Lung (tissue), 12 donors: ENCODE measurements around the gene ZC3H18. TPM values are rescaled to one million over a fixed set of nuclear protein-coding genes. Genes with fewer than 3 reads are reported as not detected.
"Not testable (repeated sequence)": the region's sequence is repeated elsewhere in the genome, so short reads cannot be mapped to it uniquely, and the experiment has no call there.

Source experiments
- ATAC-seq: fragments of 200-7000 bp; cut with Tn5 transposase; one replicate; pipeline ENCODE4 v1.9.1; 2020; ENCODE audit warnings: moderate number of reproducible peaks; ENCODE audit not compliant: insufficient read depth, low FRiP score
- DNase-seq, 3 donors: peaks; one replicate each; pipeline ENCODE4 v3.0.0-alpha.2; 2013 to 2017
- H3K27ac ChIP-seq, 2 donors: one replicate each; pipeline ENCODE4 v1.5.1; 2013; ENCODE audit warnings: mild to moderate bottlenecking in 2 of 2, moderate library complexity in 2 of 2, control low read depth in 1 of 2, inconsistent platforms in 1 of 2, low read depth in 1 of 2, low read length in 1 of 2
- H3K27me3 ChIP-seq, 3 donors: one replicate each; pipeline ENCODE4 v1.5.1; 2013; ENCODE audit warnings: low read length in 2 of 3; ENCODE audit not compliant: control insufficient read depth in 3 of 3, insufficient read depth in 3 of 3
- H3K36me3 ChIP-seq, 4 donors: one replicate each; pipeline ENCODE4 v1.5.1; 2013; ENCODE audit warnings: low read length in 4 of 4, mild to moderate bottlenecking in 1 of 4, moderate library complexity in 1 of 4; ENCODE audit not compliant: control insufficient read depth in 4 of 4, insufficient read depth in 4 of 4
- H3K4me1 ChIP-seq, 5 donors: one replicate each; pipeline ENCODE4 v1.5.1; 2013; ENCODE audit warnings: low read length in 5 of 5, mild to moderate bottlenecking in 2 of 5, moderate library complexity in 1 of 5; ENCODE audit not compliant: control insufficient read depth in 5 of 5, insufficient read depth in 5 of 5
- H3K4me3 ChIP-seq: one replicate; pipeline ENCODE4 v1.5.1; 2013; ENCODE audit warnings: mild to moderate bottlenecking, control low read depth, moderate library complexity
- H3K9ac ChIP-seq, 2 donors: one replicate each; pipeline ENCODE4 v1.5.1; 2013; ENCODE audit warnings: low read length in 2 of 2, control low read depth in 1 of 2; ENCODE audit not compliant: insufficient read depth in 1 of 2
- H3K9me3 ChIP-seq, 4 donors: one replicate each; pipeline ENCODE4 v1.5.1; 2013; ENCODE audit warnings: low read length in 3 of 4, mild to moderate bottlenecking in 1 of 4, moderate library complexity in 1 of 4; ENCODE audit not compliant: control insufficient read depth in 4 of 4, insufficient read depth in 3 of 4
- CTCF ChIP-seq: IDR thresholded peaks from 2 replicates; pipeline ENCODE4 v1.5.1; 2012; ENCODE audit warnings: mild to moderate bottlenecking; ENCODE audit errors: control extremely low read depth, extremely low read depth
- WGBS, 2 donors: extraction: QIAGEN DNeasy Blood & Tissue Kit; methylation state at CpG; one replicate each; pipeline ENCODE4 v1.1.7; 2013; 5-methylcytosine and 5-hydroxymethylcytosine counted together
- polyA plus RNA-seq, 2 donors: library from polyadenylated mRNA; stranded (reverse); fragments of 200-250 nt; gene quantifications; one replicate each; pipeline ENCODE4 v1.2.1, GENCODE V29; 2013
- total RNA-seq, 2 donors: library from RNA; depleted of rRNA in 1 of 2; stranded (reverse); fragments of >200 nt in 1 of 2; gene quantifications; one replicate each; pipeline ENCODE4 v1.2.1, GENCODE V29; 2014 to 2021
- donor health status: control.
- donor health status: control.
- donor health status: Bipolar disorder and iron deficiency.
- donor health status: healthy.
- donor health status: DM: yes; HTN: yes; CAD: no.

ZC3H18 gene
- total and polyA plus RNA-seq, 4 donors: 21.2 to 44.0 (median 28.6) TPM

GRCh38 chr16:88605186-88606147, 35.3 kb downstream of the ZC3H18 start:
- Histone ChIP-seq H3K4me3 (no peak overlapping the region), H3K9ac (no peak overlapping the region), H3K27me3 (no peaks in the 10 kb centered on the region), H3K27ac (no peak overlapping the region), H3K4me1 (peaks cover 0 to 2% (median 0%) of the 10 kb centered on the region in 5 donors), H3K9me3 (no peaks in the 10 kb centered on the region), H3K36me3 (peaks cover 2 to 51% (median 22%) of the 10 kb centered on the region in 4 donors)
- ATAC-seq: no peak
- TF ChIP-seq CTCF: no peak
- no peak for DNase-seq
- 85 to 87% methylated on average over 20 of the region's 20 CpGs for WGBS, 2 donors

GRCh38 chr16:88606148-88606757, 36.0 kb downstream of the ZC3H18 start:
- no peak overlapping the region for H3K9ac ChIP-seq
- no peaks in the 10 kb centered on the region for H3K4me1 ChIP-seq
- H3K9me3 ChIP-seq: no peaks in the 10 kb centered on the region
- TF ChIP-seq CTCF: no peak
- 87% methylated on average over 17 of the region's 17 CpGs for WGBS, 2 donors
- DNase-seq: no peak
- ATAC-seq: no peak
- peaks cover 2 to 51% (median 20%) of the 10 kb centered on the region in 4 donors for H3K36me3 ChIP-seq
- no peaks in the 10 kb centered on the region for H3K27me3 ChIP-seq
- no peak overlapping the region for H3K4me3 ChIP-seq
- H3K27ac ChIP-seq: no peak overlapping the region

DNA sequence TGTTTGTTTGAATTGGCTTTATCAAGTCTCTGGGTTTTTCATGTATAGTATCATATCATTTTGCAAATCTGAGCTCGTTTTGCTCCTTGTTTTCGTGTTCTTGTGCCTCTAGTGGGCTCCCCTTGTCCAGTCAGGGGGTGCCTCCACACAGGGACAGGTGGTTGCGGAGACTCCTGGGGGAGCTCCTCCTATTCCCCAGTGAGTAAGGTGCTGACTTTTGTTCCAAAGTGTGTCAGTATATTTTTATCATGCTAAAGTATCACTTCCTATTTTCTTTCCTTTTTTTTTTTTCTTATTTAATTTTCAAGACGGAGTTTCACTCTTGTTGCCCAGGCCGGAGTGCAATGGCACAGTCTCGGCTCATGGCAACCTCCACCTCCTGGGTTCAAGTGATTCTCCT, 37.9 kb downstream of the ZC3H18 start:
- no peak for DNase-seq
- ATAC-seq: no peak
- no peak for TF ChIP-seq CTCF
- Histone ChIP-seq H3K36me3 (peaks cover 3 to 53% (median 14%) of the 10 kb centered on the region in 4 donors), H3K27me3 (no peaks in the 10 kb centered on the region), H3K4me1 (no peaks in the 10 kb centered on the region), H3K9ac (no peak overlapping the region), H3K9me3 (no peaks in the 10 kb centered on the region), H3K4me3 (no peak overlapping the region), H3K27ac (no peak overlapping the region)
- 85 to 89% methylated on average over 6 of the region's 6 CpGs for WGBS, 2 donors

- ATAC-seq, H3K4me3 ChIP-seq, H3K4me1 ChIP-seq, H3K27ac ChIP-seq, H3K9ac ChIP-seq, H3K27me3 ChIP-seq, DNase-seq, H3K9me3 ChIP-seq: not testable (repeated sequence)
- WGBS, 2 donors: 97% methylated on average over 8 of the region's 8 CpGs
- peaks cover 3 to 59% (median 15%) of the 10 kb centered on the region in 4 donors for H3K36me3 ChIP-seq
Observed at GRCh38 chr16:88609426-88609825, 39.2 kb downstream of the ZC3H18 start.
